Measurements from ENCODE around the gene PPP1R12B. TPM values are rescaled to one million over a fixed set of nuclear protein-coding genes. Genes with fewer than 3 reads are reported as not detected.

The PPP1R12B gene
- total RNA-seq, 1 experiment from 2014 or later, result 17.0 TPM

GRCh38 chr1:202571719-202572339, 223.3 kb downstream of the PPP1R12B start:
- peaks cover 17% of the 10 kb centered on the region for H3K4me1 ChIP-seq (ENCODE audit: insufficient read depth, low read length, poor library complexity, severe bottlenecking)
- ChIA-PET CTCF (interaction anchor here (0.8 to 1.4 kb wide), 3 partner anchors 11 to 70 kb away, joined by 3 to 4 read pairs (median 3); no protein-coding TSS in a partner anchor), POLR2A (ENCODE audit: low non-redundant PET) (no interaction called here)

DNA sequence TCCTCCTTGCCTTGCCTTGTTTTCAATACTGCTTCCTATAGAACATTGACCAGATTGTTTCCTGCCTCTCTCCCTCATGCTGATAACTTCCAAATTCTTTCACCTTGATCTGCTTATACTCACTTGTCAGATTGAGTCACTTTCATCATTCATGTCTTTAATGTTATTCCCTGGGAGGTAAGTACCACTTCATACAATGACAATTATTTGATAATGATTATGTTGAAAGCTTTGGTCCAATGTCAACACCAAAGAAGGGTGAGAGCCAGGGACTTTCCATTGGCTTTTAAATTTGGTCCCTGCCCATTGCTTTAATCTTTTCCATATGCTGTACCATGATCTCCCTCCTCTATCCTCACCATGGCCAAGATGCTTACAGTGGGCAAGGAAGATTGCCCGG, 224.4 kb downstream of the PPP1R12B start:
- intact Hi-C loops (cut with micrococcal nuclease; ENCODE audit: unreplicated experiment), result loop anchor here (10.0 kb wide), 1 partner anchor 228 kb away; the partner anchor contains the start of genes PPP1R12B and UBE2T
- POLR2A ChIA-PET (ENCODE audit: low non-redundant PET), result no interaction called here
- CTCF ChIA-PET, result interaction anchor here (1.0 kb wide), 1 partner anchor 71 kb away, joined by 4 read pairs; no protein-coding TSS in a partner anchor

More at GRCh38 chr1:202571719-202572339, 223.3 kb downstream of the PPP1R12B start:
- TF ChIP-seq EZH2 (IDR thresholded peaks at IDR 0.05; ENCODE audit: borderline replicate concordance, low read depth, low read length, poor library complexity, severe bottlenecking) (no peak), CTCF (conservative IDR thresholded peaks at IDR 0.05; ENCODE audit: low read depth, low read length) (peak; percentile 96)
- H3K27me3 ChIP-seq (replicated peaks; ENCODE audit: insufficient read depth, low read depth, low read length, poor library complexity), result no peaks in the 10 kb centered on the region
- no peak overlapping the region for H3K4me3 ChIP-seq (ENCODE audit: low read depth, low read length, poor library complexity, severe bottlenecking)
- H3K27ac ChIP-seq (ENCODE audit: low read depth, low read length, poor library complexity, severe bottlenecking), result no peak overlapping the region
- peak; percentile 69 for DNase-seq (ENCODE audit: low spot score)
- BruUV-seq (replicated peaks), result no TSS peak
- intact Hi-C loops (cut with micrococcal nuclease; ENCODE audit: unreplicated experiment), result loop anchor here (10.0 kb wide), 1 partner anchor 227 kb away; the partner anchor contains the start of genes PPP1R12B and UBE2T
- H3K36me3 ChIP-seq (ENCODE audit: insufficient read depth, low read length, poor library complexity, severe bottlenecking), result no peaks in the 10 kb centered on the region
- H3K9me3 ChIP-seq (ENCODE audit: low read depth, low read length, poor library complexity, severe bottlenecking), result no peaks in the 10 kb centered on the region

More for the DNA sequence above, 224.4 kb downstream of the PPP1R12B start:
- H3K27ac ChIP-seq (ENCODE audit: low read depth, low read length, poor library complexity, severe bottlenecking), result no peak overlapping the region
- H3K36me3 ChIP-seq (ENCODE audit: insufficient read depth, low read length, poor library complexity, severe bottlenecking), result no peaks in the 10 kb centered on the region
- BruUV-seq (replicated peaks), result no TSS peak
- H3K9me3 ChIP-seq (ENCODE audit: low read depth, low read length, poor library complexity, severe bottlenecking), result no peaks in the 10 kb centered on the region
- no peak for DNase-seq (ENCODE audit: low spot score)
- TF ChIP-seq EZH2 (IDR thresholded peaks at IDR 0.05; ENCODE audit: borderline replicate concordance, low read depth, low read length, poor library complexity, severe bottlenecking), result no peak
- no peak for TF ChIP-seq CTCF (conservative IDR thresholded peaks at IDR 0.05; ENCODE audit: low read depth, low read length)
- H3K4me3 ChIP-seq (ENCODE audit: low read depth, low read length, poor library complexity, severe bottlenecking), result no peak overlapping the region
- no peaks in the 10 kb centered on the region for H3K27me3 ChIP-seq (replicated peaks; ENCODE audit: insufficient read depth, low read depth, low read length, poor library complexity)
- H3K4me1 ChIP-seq (ENCODE audit: insufficient read depth, low read length, poor library complexity, severe bottlenecking), result peaks cover 28% of the 10 kb centered on the region

All from A673 (cell line).